Measurements from ENCODE around the gene HS3ST6. TPM values are rescaled to one million over a fixed set of nuclear protein-coding genes. Genes with fewer than 3 reads are reported as not detected.

HS3ST6 gene
- total RNA-seq, 1 donor from 2014 or later = not detected

- TF ChIP-seq CTCF (IDR thresholded peaks at IDR 0.05; ENCODE audit: unreplicated experiment) = no peak
- H3K4me1 Mint-ChIP-seq (ENCODE audit: unreplicated experiment) = peaks cover 9% of the 10 kb centered on the region
- H3K9me3 Mint-ChIP-seq (ENCODE audit: unreplicated experiment) = no peaks in the 10 kb centered on the region
- H3K4me3 Mint-ChIP-seq (ENCODE audit: unreplicated experiment) = no peak overlapping the region
- no peaks in the 10 kb centered on the region for H3K36me3 Mint-ChIP-seq (ENCODE audit: low read depth, unreplicated experiment)
- H3K27ac Mint-ChIP-seq (ENCODE audit: unreplicated experiment) = no peak overlapping the region
- DNase-seq (ENCODE audit: low spot score) = no peak
- H3K27me3 Mint-ChIP-seq (ENCODE audit: unreplicated experiment) = peaks cover 17% of the 10 kb centered on the region
Observed at GRCh38 chr16:1914988-1915387, 3.2 kb downstream of the HS3ST6 start.

- Mint-ChIP-seq H3K27ac (ENCODE audit: unreplicated experiment) (no peak overlapping the region), H3K4me3 (ENCODE audit: unreplicated experiment) (no peak overlapping the region), H3K4me1 (ENCODE audit: unreplicated experiment) (peaks cover 9% of the 10 kb centered on the region), H3K9me3 (ENCODE audit: unreplicated experiment) (no peaks in the 10 kb centered on the region), H3K36me3 (ENCODE audit: low read depth, unreplicated experiment) (no peaks in the 10 kb centered on the region), H3K27me3 (ENCODE audit: unreplicated experiment) (peaks cover 17% of the 10 kb centered on the region)
- TF ChIP-seq CTCF (IDR thresholded peaks at IDR 0.05; ENCODE audit: unreplicated experiment) = no peak
- no peak for DNase-seq (ENCODE audit: low spot score)
Observed at GRCh38 chr16:1914084-1914608, 4.1 kb downstream of the HS3ST6 start.

- DNase-seq (ENCODE audit: low spot score) = no peak
- H3K27ac Mint-ChIP-seq (ENCODE audit: unreplicated experiment) = no peak overlapping the region
Observed at GRCh38 chr16:1913327-1914083, 4.7 kb downstream of the HS3ST6 start.

GRCh38 chr16:1912215-1912543, 6.0 kb downstream of the HS3ST6 start:
- TF ChIP-seq CTCF (IDR thresholded peaks at IDR 0.05; ENCODE audit: unreplicated experiment) = no peak
- no peak overlapping the region for H3K27ac Mint-ChIP-seq (ENCODE audit: unreplicated experiment)
- no peak overlapping the region for H3K4me3 Mint-ChIP-seq (ENCODE audit: unreplicated experiment)
- H3K36me3 Mint-ChIP-seq (ENCODE audit: low read depth, unreplicated experiment) = no peaks in the 10 kb centered on the region
- H3K9me3 Mint-ChIP-seq (ENCODE audit: unreplicated experiment) = no peaks in the 10 kb centered on the region
- H3K27me3 Mint-ChIP-seq (ENCODE audit: unreplicated experiment) = peaks cover 15% of the 10 kb centered on the region
- peaks cover 13% of the 10 kb centered on the region for H3K4me1 Mint-ChIP-seq (ENCODE audit: unreplicated experiment)
- no peak for DNase-seq (ENCODE audit: low spot score)

More at GRCh38 chr16:1913327-1914083, 4.7 kb downstream of the HS3ST6 start:
- H3K4me1 Mint-ChIP-seq (ENCODE audit: unreplicated experiment) = peaks cover 12% of the 10 kb centered on the region
- no peak for TF ChIP-seq CTCF (IDR thresholded peaks at IDR 0.05; ENCODE audit: unreplicated experiment)
- no peaks in the 10 kb centered on the region for H3K9me3 Mint-ChIP-seq (ENCODE audit: unreplicated experiment)
- no peak overlapping the region for H3K4me3 Mint-ChIP-seq (ENCODE audit: unreplicated experiment)
- peaks cover 17% of the 10 kb centered on the region for H3K27me3 Mint-ChIP-seq (ENCODE audit: unreplicated experiment)
- H3K36me3 Mint-ChIP-seq (ENCODE audit: low read depth, unreplicated experiment) = no peaks in the 10 kb centered on the region

GRCh38 chr16:1911467-1912214, 6.6 kb downstream of the HS3ST6 start:
- DNase-seq (ENCODE audit: low spot score) = no peak
- no peak overlapping the region for H3K4me3 Mint-ChIP-seq (ENCODE audit: unreplicated experiment)
- no peaks in the 10 kb centered on the region for H3K36me3 Mint-ChIP-seq (ENCODE audit: low read depth, unreplicated experiment)
- no peak overlapping the region for H3K27ac Mint-ChIP-seq (ENCODE audit: unreplicated experiment)
- peaks cover 12% of the 10 kb centered on the region for H3K27me3 Mint-ChIP-seq (ENCODE audit: unreplicated experiment)
- no peaks in the 10 kb centered on the region for H3K9me3 Mint-ChIP-seq (ENCODE audit: unreplicated experiment)
- H3K4me1 Mint-ChIP-seq (ENCODE audit: unreplicated experiment) = peaks cover 13% of the 10 kb centered on the region
- no peak for TF ChIP-seq CTCF (IDR thresholded peaks at IDR 0.05; ENCODE audit: unreplicated experiment)
